ENCODE results near the gene LGALS1.

The LGALS1 gene

GRCh38 chr22:37674951-37675929 lies at the start of gene LGALS1:
LGALS1 (plus strand) TSS chr22:37675636; CDS start chr22:37675703, 67 bp downstream.
- DNase-seq, result peak; percentile 88

- no peak for DNase-seq
These were observed 49.7 kb upstream of the LGALS1 start for GRCh38 chr22:37625737-37626136.

GRCh38 chr22:37626144-37626543 lies 49.3 kb upstream of the LGALS1 start:
- DNase-seq, result no peak

GRCh38 chr22:37626556-37627075 lies 48.8 kb upstream of the LGALS1 start:
- no peak for DNase-seq

- DNase-seq, result no peak
These were observed 48.3 kb upstream of the LGALS1 start for GRCh38 chr22:37627121-37627520.

GRCh38 chr22:37627545-37627944 lies 47.9 kb upstream of the LGALS1 start:
- no peak for DNase-seq

- DNase-seq, result no peak
These were observed 46.6 kb upstream of the LGALS1 start for GRCh38 chr22:37628830-37629229.

GRCh38 chr22:37629928-37630327 lies 45.5 kb upstream of the LGALS1 start:
- DNase-seq, result no peak

GRCh38 chr22:37630839-37631435 lies 44.5 kb upstream of the LGALS1 start:
- no peak for DNase-seq

GRCh38 chr22:37631448-37632173 lies 43.8 kb upstream of the LGALS1 start:
- no peak for DNase-seq

GRCh38 chr22:37632174-37633088 lies 43.0 kb upstream of the LGALS1 start:
- no peak for DNase-seq

- DNase-seq, result no peak
These were observed 42.3 kb upstream of the LGALS1 start for GRCh38 chr22:37633089-37633624.

GRCh38 chr22:37633625-37634416 lies 41.6 kb upstream of the LGALS1 start:
- DNase-seq, result peak; percentile 69

- DNase-seq, result peak; percentile 13
These were observed 41.0 kb upstream of the LGALS1 start for GRCh38 chr22:37634417-37634924.

GRCh38 chr22:37635157-37635556 lies 40.3 kb upstream of the LGALS1 start:
- no peak for DNase-seq

GRCh38 chr22:37636186-37636948 lies 39.1 kb upstream of the LGALS1 start:
- DNase-seq, result peak; percentile 34

GRCh38 chr22:37636949-37637273 lies 38.5 kb upstream of the LGALS1 start:
- no peak for DNase-seq

- peak; percentile 39 for DNase-seq
These were observed 36.9 kb upstream of the LGALS1 start for GRCh38 chr22:37638391-37639069.

GRCh38 chr22:37639070-37639760 lies 36.2 kb upstream of the LGALS1 start, which contains the start of gene SH3BP1:
SH3BP1 (plus strand) TSS chr22:37639669; CDS start chr22:37639788, 119 bp downstream.
- DNase-seq, result peak; percentile 85

All from NCI-H69 (cell line).